Brain pericyte (primary cell): ENCODE results near the gene STAT1.
"Not testable (repeated sequence)": the region's sequence is repeated elsewhere in the genome, so short reads cannot be mapped to it uniquely, and the experiment has no call there.

Experiments used
- DNase-seq: peaks from one replicate; pipeline ENCODE4 v3.0.0-alpha.2; 2012; ENCODE audit warnings: low read depth, low spot score

The STAT1 gene

DNA sequence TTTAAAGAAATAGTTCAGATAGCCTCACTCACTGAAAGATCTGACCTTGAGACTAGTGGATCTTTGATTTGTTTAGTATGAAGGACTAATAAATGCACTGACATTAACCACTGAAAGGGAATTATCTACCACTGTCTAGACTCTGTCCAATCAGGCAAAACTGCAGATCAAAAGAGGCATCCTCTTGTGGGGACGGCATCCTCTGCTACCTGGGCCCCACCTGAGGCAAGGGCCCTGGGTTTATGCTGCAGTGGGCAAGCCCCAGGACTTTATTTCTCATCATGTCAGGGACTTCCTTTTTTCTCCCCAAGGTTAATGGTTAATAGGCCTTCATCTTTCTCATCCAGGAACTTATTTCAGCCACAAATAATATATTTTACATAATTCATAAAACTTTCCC is 32.2 kb downstream of the STAT1 start:
- no peak for DNase-seq

DNA sequence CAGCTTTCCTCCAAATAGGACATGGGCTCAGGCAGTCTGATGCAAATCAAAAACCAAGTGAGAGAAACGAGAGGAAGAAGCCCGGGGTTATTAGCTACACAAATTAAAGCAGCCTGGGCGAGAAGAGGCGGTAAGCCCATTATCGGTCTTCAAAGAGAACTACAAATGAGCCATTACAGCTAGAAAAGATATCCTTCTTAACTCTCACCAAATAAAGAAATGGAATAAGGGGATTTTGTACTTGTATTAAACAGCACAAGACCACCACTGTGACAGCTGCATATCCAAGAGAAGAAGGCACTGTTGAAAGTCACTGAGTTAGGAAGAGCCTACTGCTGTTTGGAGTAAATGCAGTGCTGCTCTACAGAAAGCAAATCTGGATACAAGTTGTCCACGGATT is 32.6 kb downstream of the STAT1 start:
- no peak for DNase-seq

DNA sequence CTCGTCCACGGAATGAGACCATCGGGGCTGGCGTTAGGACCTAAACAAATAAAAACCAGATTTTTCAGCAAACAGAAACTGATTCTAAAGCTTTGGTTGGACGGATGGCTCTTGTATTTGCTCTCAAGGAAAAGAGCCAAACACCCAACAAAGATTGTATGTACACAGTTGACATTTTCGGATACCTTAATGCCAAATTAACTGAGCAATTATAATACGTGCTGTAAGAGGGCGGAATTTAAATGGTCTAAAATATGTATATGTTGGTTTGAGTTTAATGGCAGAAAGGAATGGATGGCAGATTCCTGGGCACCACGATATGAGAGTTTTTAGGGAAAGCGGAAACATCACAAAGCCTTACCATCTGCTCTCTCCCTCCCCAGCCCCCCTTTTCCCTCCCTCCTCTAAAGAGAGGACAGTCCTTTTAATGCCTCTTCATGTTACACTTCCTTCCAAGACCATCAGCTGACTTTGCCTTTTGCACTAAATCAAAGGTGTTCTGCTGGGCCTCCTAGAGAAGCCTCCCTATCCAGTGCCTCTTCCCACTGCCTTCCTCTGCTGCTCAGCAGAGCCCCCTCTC is 33.3 kb downstream of the STAT1 start:
- no peak for DNase-seq

DNA sequence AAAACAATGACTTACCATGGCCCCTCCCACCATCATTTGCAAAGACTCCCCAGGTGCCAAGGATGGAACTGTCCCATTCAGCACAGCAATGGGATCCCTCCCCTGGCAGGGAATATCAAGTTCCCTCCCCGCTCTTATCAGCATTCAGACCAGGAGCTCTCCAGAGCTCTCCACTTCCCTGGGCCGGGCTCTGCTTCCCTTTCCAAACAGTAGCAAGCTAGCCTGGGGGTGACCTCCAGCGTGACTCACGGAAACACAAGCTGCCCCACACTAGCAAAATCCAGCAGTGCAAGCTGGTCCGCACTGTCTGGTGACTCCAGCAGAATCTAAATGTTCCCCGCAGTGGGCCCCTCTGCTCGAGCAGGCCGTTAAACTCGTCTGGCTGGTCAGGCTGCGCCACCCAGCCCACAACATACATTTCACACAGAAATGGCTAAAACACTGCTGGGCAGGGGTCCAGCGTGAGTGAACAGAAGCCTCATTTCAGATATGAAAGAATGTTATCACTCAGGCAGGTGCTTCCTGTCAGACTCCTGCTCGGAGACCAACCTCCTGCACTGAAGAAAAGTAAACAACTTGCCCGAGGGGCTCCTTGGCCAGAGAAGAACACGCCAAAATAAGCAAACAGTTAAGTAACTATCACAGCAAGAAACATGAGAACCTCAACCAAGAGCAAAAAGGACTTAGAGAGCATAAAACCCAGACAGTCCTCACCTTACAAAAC is 33.9 kb downstream of the STAT1 start:
- DNase-seq, result peak; percentile 92

DNA sequence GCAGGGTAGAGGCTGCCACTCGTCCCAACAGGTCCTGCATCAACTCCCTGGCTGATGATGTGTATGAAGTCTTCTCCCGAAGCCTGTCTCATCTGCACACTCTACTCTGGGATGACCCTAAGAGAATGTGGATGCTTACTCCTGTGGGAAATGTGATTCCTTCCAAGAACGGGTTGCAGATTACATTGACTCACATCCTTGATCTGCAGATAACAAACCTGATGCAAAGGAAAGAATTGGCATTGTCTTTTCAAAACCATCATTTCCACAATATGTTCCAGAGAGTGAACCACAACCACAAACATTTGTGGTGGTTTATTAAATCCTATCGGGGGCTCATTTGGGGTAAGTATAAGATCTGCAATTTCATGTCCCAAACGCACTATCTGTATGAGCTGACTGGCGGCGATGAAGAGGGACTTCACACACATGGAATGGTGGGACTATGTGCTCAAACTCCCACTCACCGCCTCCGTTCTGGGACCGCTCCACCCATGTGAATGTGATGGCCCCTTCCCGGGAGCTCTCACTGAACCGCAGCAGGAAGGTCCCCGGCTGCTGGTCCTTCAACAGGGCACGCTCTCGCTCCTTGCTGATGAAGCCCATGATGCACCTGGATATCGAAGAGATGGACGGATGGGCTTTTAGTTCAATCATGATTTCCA is 35.5 kb downstream of the STAT1 start:
- DNase-seq, result no peak

DNA sequence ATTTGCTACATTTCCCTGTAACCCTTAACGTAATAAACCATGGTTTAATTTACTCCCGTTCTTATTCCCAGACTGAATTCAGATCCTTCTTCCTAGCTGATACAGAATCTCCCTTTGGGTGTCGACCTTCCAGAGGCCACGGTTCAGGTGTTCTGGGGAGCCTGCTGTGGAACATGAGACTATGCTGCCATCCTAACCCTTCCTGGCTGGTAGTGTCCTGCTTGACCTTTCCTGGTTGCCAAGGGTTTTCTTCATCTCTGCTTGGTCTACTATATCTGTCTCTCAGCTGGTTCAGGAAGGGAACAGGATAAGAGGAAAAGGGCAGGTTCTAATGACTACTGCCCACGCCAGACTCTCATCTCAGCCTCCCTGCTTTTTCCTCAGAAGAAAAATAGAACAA is 36.5 kb downstream of the STAT1 start:
- no peak for DNase-seq

DNA sequence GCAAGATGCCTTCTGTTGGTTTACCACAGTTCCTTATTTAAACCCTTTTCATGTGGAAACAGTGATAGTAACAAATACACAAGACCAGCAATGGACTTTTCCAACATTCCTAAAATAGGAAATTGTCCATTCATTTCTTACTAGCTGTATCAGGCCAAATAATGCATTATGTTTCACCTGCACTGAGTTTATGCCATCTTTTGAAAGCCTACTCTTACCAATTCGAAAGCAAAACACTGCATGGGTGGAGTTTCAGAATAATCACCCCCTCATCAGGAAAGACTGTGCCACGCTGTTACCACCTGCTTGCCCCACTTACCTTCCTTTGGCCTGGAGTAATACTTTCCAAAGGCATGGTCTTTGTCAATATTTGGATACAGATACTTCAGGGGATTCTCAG is 37.5 kb downstream of the STAT1 start:
- no peak for DNase-seq

DNA sequence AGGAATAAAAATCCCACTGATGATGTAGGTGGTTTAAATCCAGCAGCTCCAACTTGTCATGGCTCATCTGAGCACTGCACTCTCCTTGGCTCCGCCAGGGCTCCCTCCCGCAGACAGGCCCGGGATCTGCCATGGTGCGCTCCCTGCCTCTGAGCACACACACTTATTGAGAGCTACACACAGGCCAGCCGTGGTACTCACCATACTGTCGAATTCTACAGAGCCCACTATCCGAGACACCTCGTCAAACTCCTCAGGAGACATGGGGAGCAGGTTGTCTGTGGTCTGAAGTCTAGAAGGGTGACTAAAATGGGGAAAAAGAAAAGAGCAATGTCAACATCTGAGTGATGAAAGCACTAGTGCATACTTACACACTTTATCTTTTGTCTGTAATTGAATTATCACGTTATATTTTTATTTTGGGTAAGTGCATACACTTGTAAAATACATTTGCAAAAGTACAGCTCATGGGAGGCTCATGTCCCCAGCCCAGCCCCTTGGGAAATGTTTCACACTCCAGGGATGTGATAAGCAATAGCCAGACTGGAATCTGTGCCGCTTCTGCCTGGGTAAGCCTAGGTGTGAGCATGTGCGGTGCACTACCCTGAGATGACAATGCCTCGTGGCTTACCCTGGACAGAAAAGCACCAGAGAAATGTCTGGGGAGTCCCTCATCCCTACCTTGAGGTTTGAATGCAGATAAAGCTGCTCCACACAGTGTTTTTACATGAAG is 39.2 kb downstream of the STAT1 start:
- DNase-seq, result no peak

DNA sequence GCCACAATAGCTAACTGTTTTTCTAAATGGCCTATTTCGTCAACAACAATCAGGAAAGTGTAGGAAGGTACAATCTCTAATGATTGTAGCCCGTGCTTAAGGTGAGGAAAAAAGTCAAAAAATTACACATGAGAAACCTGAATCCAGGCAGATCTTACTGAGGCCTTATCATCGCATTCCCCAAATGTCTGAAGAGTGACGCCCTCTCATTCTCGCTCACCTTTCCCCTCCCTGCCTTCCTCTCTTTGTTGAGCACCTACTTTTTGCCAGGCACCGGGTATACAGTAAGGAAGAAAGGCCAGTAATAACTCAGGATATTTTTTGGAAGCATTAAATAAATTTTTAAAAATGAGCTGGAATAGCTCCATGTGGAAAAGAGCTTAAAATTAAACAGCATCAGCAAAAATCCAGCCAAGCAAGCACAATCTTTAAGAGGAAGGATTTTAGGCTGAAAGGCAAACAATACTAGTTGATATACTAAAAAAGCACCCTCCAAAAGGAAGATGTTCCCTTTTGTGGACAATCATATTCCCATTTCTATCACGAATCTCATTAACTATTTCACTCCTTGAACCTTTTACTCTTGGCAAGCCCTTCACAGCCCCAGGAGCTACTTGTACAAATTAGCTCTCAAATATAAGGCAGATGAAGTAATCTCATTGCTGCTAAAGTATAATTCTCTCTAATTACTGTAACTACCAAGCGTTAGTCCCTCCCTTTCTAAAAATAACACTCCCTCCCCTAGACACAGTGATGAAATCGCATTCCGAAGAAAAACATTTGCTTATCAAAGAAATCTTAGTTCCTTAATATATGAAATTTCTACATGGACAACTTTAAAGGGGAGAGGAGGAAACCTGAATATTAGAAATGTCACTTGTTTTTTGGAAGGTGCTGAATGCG is 40.0 kb downstream of the STAT1 start:
- DNase-seq, result no peak

DNA sequence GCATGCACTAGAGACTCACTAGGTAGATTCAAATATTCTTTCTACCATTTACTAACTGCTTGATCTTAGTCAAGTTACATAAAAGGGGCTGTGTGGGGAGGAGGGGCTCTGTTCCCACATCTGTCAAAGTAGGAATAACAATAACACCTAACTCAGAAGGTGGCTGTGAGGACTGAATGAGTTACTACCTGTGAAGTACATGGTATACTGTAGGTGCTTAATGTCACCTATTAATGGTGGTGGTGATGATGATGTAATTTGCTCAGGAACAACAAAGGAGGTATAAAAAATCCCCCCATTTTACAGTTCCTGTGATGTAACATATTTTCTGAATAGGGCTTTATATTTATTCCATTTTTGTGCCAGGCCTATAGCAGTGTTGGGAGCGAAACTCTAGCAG is 40.7 kb downstream of the STAT1 start:
- DNase-seq, result no peak

DNA sequence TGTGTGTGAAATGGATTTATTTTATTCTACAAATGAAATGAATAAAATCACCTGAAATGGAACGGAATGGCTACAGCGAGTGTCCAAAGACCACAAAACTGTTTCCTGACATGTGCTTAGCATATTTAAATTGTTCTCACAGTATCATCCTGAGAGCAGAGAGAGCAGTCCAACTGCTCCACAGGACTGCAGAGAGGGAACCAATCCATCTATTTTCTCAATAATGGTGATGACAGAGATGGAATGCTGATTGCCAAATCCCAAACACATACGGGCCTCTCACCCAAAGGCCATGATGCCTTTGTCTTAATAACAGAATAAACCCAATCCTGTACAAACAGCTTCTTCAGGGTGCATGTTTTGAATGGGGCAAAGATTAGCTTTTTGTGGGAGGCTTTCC is 41.1 kb downstream of the STAT1 start:
- no peak for DNase-seq

DNA sequence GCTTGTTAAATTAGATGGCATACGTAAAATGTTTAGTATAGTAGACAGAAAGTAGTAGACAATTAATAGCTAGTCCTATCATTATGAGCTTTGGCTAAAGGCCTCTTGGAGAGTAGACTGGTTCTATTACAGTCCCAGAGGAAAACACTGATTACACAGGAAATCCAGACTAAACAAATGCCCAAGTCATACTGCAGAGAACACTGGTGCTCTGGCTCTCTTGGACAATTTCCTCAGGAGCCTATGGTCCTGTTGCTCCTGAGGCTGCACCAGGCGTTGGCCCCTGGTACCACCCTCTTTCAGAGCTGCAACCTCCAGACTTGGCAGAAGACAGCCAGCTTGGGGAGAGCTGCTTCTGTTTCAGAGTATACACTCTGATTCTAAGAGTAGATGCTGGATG is 41.8 kb downstream of the STAT1 start:
- no peak for DNase-seq

DNA sequence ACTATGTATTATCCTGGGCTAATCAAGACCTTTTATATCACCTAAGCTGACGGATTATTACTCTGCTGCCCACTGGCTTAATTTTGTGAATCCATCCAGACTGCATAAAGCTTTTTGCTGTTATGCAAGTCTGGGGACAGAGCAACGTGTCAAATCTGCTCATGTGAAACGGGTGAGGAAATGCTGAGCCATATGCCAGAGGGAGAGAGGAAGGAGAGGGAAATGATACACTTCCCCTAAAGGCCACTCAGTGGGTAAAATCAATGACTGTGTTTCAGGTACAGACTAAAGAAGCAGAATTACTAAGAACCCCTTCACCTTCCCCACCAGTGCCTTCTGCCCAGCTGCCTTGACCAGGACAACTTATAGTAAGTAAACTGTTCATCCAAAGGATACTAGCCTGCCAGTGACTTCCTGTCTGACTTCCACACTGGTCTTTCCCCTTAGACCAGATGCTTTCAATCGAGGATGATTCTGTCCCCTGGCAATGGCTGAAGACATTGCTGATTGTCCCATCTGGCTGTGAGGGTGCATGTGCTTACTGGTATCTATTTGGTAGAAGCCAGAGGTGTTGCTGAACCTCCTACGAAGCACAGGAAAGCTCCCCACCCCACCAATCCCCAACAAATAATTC is 43.0 kb downstream of the STAT1 start:
- no peak for DNase-seq

DNA sequence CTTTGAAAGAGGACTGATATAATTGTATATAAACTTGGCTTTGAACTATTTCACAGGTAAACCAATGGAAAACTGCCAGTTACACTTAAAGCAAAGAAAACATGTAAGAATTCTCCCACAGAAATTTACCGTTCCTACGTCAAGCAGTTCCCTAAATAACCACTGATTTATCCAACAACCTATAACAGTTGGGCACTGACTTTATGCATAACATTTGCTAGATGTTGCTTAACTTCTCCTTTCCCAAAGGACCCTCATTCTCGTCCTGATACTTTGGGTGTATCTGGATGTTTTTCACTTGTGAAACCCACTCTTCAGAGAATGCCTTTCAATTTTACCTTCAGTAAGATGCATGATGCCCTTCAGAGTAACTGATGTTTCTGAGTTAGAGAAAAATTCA is 43.8 kb downstream of the STAT1 start:
- DNase-seq, result no peak

DNA sequence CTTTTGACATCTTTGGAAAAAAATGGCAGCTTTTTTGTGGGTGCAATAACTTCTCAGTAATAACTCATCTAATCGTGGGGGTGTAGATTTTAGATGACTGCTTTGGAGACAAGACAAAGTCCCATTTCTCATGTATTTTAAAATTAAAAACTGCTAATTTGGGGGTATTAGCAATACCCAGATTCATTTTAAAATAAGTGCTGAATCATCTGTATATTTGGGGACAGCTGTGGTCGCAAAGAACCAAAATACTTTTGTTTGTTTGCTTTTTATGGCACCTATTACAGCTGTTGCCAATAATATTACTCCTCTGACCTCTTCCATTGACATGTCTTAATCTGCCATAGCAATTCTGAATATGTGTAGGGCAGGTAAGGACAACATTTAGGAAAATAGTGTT is 45.4 kb downstream of the STAT1 start:
- DNase-seq, result no peak

DNA sequence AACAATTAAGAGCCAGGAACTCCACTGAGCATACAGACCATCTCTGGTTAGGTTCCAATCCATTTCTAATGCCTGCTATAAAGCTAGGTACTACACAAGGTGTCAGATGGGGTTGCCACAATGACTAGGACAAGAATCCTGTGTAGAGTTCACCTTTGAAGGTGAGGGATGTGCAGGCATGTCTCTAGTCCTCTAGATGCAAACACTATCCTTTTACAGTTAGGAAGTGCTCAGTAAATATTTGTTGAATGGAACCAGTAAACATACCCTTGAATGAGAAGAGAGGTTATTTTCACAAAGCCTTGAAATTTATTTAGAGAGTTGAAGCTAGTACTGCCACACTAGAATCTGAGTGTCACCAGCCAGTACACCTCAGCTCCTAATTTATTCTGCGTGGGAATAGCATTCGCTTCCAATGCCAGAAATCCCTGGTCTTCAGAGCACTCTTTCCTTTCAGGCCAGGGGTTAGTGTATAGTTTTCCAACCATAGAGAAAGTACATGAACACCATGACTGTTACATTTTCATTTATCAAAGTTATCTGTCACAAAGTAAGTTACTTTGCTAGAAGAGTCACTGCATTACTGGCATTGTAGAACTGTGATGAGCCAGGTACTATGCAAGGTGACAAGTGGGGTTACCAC is 48.3 kb downstream of the STAT1 start:
- no peak for DNase-seq

DNA sequence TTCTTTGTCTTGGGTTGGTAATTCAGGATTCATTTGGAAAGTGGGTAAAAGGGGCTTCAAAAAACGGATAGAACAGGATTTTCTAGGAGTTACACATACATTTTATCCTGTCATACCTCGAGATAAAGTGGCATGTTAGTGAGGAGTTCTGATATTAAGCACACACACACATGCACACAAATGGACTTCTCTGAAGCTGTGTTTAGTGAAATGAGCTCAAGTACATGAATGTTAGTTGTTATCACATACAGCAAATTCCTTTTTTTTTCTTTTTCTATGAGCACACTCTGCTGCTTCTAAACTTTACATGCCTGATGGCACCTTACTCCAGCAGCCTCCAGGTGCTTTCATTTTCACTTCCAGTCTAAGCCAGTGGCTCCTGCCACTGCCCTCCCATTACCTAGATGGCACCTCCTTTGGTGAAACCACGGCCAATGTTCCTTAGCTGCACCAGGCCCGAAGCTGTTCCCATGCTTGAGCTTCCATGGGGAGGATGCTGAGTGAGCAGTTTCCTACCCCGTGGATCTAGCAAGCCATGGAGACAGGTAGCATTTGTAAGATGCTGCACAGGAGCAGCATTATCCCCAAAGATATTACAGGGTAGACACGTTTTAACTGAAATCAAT is 49.7 kb downstream of the STAT1 start:
- no peak for DNase-seq

DNA sequence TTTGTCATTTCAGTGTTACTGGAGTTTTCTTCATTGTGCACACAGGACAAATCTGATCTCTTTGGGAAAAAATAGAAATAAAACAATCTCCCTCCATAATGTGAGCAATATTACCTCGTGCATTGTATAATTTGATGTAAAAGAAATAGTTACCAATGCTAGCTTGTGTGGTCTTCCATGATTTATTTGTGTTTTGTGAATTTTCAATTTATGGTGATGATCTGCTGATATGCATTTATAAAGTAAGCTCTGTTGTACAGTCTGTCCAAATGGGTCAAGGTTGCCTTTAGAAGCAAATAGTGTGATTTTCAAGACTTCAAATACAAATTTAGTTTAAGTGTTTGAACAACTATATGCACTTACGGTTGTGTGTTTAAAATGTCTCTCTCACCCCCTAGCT is 50.9 kb downstream of the STAT1 start:
- DNase-seq, result no peak

DNA sequence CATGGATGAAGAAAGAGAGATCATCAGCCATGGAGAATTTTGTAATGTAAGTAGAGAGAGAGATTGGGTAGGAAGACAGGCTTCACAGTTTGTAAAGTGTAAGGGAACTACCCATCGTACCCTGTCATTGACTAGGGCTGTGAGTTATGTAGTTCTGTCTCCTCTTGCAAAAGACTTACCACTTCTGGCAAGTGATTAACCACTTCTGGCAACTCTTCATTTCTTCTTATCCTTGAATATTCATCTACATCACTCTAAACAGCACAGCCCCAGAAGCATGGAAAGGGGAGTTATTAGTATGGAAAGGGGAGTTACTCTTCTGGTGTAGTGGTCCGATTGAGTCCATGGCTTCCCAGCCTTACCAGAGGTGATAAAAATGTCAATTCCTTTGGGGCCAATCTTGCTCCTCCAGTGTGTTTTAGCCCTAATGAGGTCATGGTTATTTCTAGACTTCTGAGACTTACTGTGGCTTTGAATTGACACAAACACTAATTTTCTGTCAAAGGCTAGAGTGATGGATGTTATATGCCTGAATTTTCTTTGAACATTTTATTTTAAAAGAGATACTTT is 52.0 kb downstream of the STAT1 start:
- DNase-seq, result no peak

DNA sequence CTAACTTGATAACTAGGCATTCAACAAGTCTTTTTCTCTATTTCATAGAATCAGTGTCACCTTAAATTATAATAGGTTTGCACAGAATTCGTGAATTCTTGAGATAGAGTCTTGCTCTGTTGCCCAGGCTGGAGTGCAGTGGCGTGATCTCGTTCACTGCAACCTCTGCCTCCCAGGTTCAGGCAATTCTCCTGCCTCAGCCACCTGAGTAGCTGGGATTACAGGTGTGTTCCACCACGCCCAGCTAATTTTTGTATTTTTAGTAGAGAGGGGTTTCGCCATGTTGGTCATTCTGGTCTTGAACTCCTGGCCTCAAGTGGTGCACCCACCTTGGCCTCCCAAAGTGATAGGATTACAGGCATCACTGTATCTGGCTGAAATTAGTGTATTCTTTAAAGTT is 52.9 kb downstream of the STAT1 start:
- not testable (repeated sequence) for DNase-seq
